K562 (cell line): ENCODE measurements around the gene FAR1. TPM values are rescaled to one million over a fixed set of nuclear protein-coding genes. Genes with fewer than 3 reads are reported as not detected.

Source experiments
- ATAC-seq: fragments of 200-7000 bp; cut with Tn5 transposase; 3 replicates; pipeline ENCODE4 v1.9.1; 2020; ENCODE audit warnings: moderate library complexity
- Bru-seq: library from RNA; stranded (reverse); fragments of 400-500 nt; gene quantifications from one replicate; lab custom pipeline; 2021; lab: Mats Ljungman, UMichigan
- BruChase-seq, 2 experiments: library from RNA; stranded (reverse); fragments of 400-500 nt; gene quantifications; one replicate each; lab custom pipeline; 2021; lab: Mats Ljungman, UMichigan
- BruUV-seq: library from RNA; stranded (reverse); fragments of 400-500 nt; replicated peaks from 2 replicates; lab custom pipeline; 2021; lab: Mats Ljungman, UMichigan
- CTCF ChIA-PET: fragments of 300-600 bp; formaldehyde crosslinking; extraction: SDS; loops from one replicate; lab custom pipeline; 2021; ENCODE audit warnings: low intra/inter-chr PET ratio; lab: Yijun Ruan, JAX
- POLR2A ChIA-PET: fragments of 300-600, 350-650 bp; sonication (Branson Sonifier 250); formaldehyde crosslinking; extraction: SDS; loops from one replicate; lab custom pipeline; 2021; ENCODE audit warnings: antibody characterized with exemption, inconsistent platforms; lab: Yijun Ruan, JAX
- DNase-seq, 4 experiments: peaks; one replicate each; pipeline versions ENCODE4 v3.0.0 to v3.0.0-alpha.2; 2011 to 2018; ENCODE audit warnings: low spot score in 3 of 4, mixed read lengths in 3 of 4; ENCODE audit errors: extremely low read depth in 1 of 4
- FAIRE-seq: peaks from 2 replicates; lab custom pipeline; 2011; peaks lifted over from hg19 to GRCh38; lab: Jason Lieb, UNC
- H2AFZ ChIP-seq: 2 replicates; pipeline ENCODE4 v1.6.0; 2011; ENCODE audit warnings: low read depth, low read length, control low read depth, inconsistent platforms
- H3K27ac ChIP-seq: fragments of 200-600 bp; 3 replicates; pipeline ENCODE4 v1.8.0; 2011; ENCODE audit warnings: low read depth, mild to moderate bottlenecking, control low read depth, inconsistent platforms, low read length, moderate library complexity, mixed read lengths; ENCODE audit errors: extremely low read depth
- H3K27me3 ChIP-seq, 2 experiments: fragments of 300-600 bp in 1 of 2; 2 replicates in 1 of 2; 3 replicates in 1 of 2; pipeline versions ENCODE4 v1.6.0 to v1.8.0; 2011; ENCODE audit warnings: inconsistent platforms in 2 of 2, low read length in 2 of 2, mild to moderate bottlenecking in 1 of 2, mixed read lengths in 1 of 2, moderate library complexity in 1 of 2; ENCODE audit not compliant: control insufficient read depth in 2 of 2, insufficient read depth in 2 of 2
- H3K36me3 ChIP-seq: fragments of 300-600 bp; 3 replicates; pipeline ENCODE4 v1.8.0; 2011; ENCODE audit warnings: mild to moderate bottlenecking, low read length, inconsistent platforms; ENCODE audit not compliant: control insufficient read depth, insufficient read depth
- H3K4me1 ChIP-seq, 2 experiments: fragments of 200-600 bp in 1 of 2; replicated peaks in 1 of 2; 2 replicates in 1 of 2; 3 replicates in 1 of 2; pipeline versions ENCODE4 v1.5.1 to v1.8.0; 2011; ENCODE audit warnings: inconsistent platforms in 2 of 2, low read length in 2 of 2, mild to moderate bottlenecking in 1 of 2, mixed read lengths in 1 of 2, moderate library complexity in 1 of 2; ENCODE audit not compliant: control insufficient read depth in 2 of 2, insufficient read depth in 2 of 2
- H3K4me2 ChIP-seq: 2 replicates; pipeline ENCODE4 v1.6.1; 2011; ENCODE audit warnings: low read length, control low read depth, inconsistent platforms, mixed read lengths; ENCODE audit not compliant: insufficient read depth
- H3K4me3 ChIP-seq: fragments of 200-600 bp; sonication (generic), shearing (Covaris generic); 2 replicates; pipeline ENCODE4 v1.5.1; 2016; ENCODE audit warnings: control low read depth, inconsistent platforms
- H3K79me2 ChIP-seq: fragments of 200-600 bp; 3 replicates; pipeline ENCODE4 v1.8.0; 2011; ENCODE audit warnings: low read length, inconsistent platforms; ENCODE audit not compliant: control insufficient read depth, insufficient read depth
- H3K9ac ChIP-seq, 2 experiments: 2 replicates each; pipeline versions ENCODE4 v1.6.0 to v1.6.1; 2011; ENCODE audit warnings: low read depth in 2 of 2, low read length in 2 of 2, control low read depth in 1 of 2, inconsistent platforms in 1 of 2, mild to moderate bottlenecking in 1 of 2, mixed read lengths in 1 of 2; ENCODE audit not compliant: insufficient read depth in 1 of 2
- H3K9me1 ChIP-seq: one replicate; pipeline ENCODE4 v1.6.0; 2011; ENCODE audit warnings: inconsistent platforms, mild to moderate bottlenecking, low read length, moderate library complexity; ENCODE audit not compliant: control insufficient read depth, insufficient read depth
- H3K9me3 ChIP-seq: replicated peaks from 2 replicates; pipeline ENCODE4 v1.5.1; 2011; ENCODE audit warnings: low read depth, low read length, inconsistent platforms; ENCODE audit not compliant: control insufficient read depth, insufficient read depth
- H4K20me1 ChIP-seq: replicated peaks from 2 replicates; pipeline ENCODE4 v1.6.1; 2011; ENCODE audit warnings: low read length, inconsistent platforms, mixed read lengths; ENCODE audit not compliant: control insufficient read depth, insufficient read depth
- ASH1L ChIP-seq: fragments of 450-650 bp; IDR thresholded peaks from 2 replicates; pipeline ENCODE4 v1.6.1; 2018; ENCODE audit warnings: borderline replicate concordance, mild to moderate bottlenecking, low read depth; ENCODE audit not compliant: partially characterized antibody
- CHAMP1 ChIP-seq: fragments of 450-650 bp; IDR thresholded peaks from 2 replicates; pipeline ENCODE4 v1.6.1; 2016; ENCODE audit warnings: mild to moderate bottlenecking
- E2F3 ChIP-seq: fragments of 250-450 bp; sonication (Bioruptor Pico); IDR thresholded peaks from 2 replicates; pipeline ENCODE4 v1.4.0; 2020; ENCODE audit warnings: mild to moderate bottlenecking
- HDGF ChIP-seq: fragments of 450-650 bp; IDR thresholded peaks from 2 replicates; pipeline ENCODE4 v1.6.1; 2016
- NRF1 ChIP-seq, 2 experiments: fragments of 450-650 bp; IDR thresholded peaks in 1 of 2; conservative IDR thresholded peaks in 1 of 2; 2 replicates each; pipeline ENCODE4 v1.6.1; 2014; ENCODE audit warnings: mild to moderate bottlenecking in 2 of 2
- PPARD ChIP-seq: fragments of 250-450 bp; sonication (Bioruptor Pico); IDR thresholded peaks from 2 replicates; pipeline ENCODE4 v1.8.0; 2022; ENCODE audit warnings: inconsistent platforms, mild to moderate bottlenecking, moderate library complexity
- SP1 ChIP-seq: sonication (generic); formaldehyde crosslinking; IDR thresholded peaks from 2 replicates; pipeline ENCODE4 v1.8.1; 2022; ENCODE audit warnings: mild to moderate bottlenecking, missing genetic modification reagents
- TAF1 ChIP-seq: IDR thresholded peaks from 2 replicates; pipeline ENCODE4 v1.6.1; 2011; ENCODE audit warnings: mild to moderate bottlenecking, low read length, moderate library complexity; ENCODE audit not compliant: insufficient read depth, control insufficient read depth, severe bottlenecking; ENCODE audit errors: extremely low read depth
- USF1 ChIP-seq: sonication (generic); formaldehyde crosslinking; IDR thresholded peaks from 2 replicates; pipeline ENCODE4 v1.9.0; 2022; ENCODE audit warnings: mild to moderate bottlenecking, missing genetic modification reagents
- ZBTB1 ChIP-seq: sonication (generic); formaldehyde crosslinking; IDR thresholded peaks from 2 replicates; pipeline ENCODE4 v1.8.1; 2023; ENCODE audit warnings: missing genetic modification reagents, low read depth, mild to moderate bottlenecking, borderline replicate concordance
- ZNF232 ChIP-seq: sonication (generic); formaldehyde crosslinking; IDR thresholded peaks from 2 replicates; pipeline ENCODE4 v1.8.0; 2022; ENCODE audit warnings: mild to moderate bottlenecking, missing genetic modification reagents
- WGBS: fragments of 100-300 bp; shearing (Covaris generic); methylation state at CpG from one replicate; pipeline ENCODE4 v1.1.6; 2016; ENCODE audit warnings: low coverage, mixed read lengths; ENCODE audit not compliant: insufficient coverage; ENCODE audit errors: missing lambda C conversion rate; 5-methylcytosine and 5-hydroxymethylcytosine counted together
- in situ Hi-C: fragments of 300-500 bp; cut with MboI; formaldehyde crosslinking; loops from 4 replicates; pipeline ENCODE4 v1.15.0; 2018; ENCODE audit warnings: inconsistent platforms, mixed read lengths
- intact Hi-C: fragments of 100-400 bp; cut with micrococcal nuclease; formaldehyde crosslinking; loops from 2 replicates; pipeline ENCODE4 v1.14.2; 2022
- long read RNA-seq, 3 experiments: library from polyadenylated mRNA in 2 of 3; library from RNA in 1 of 3; unstranded in 2 of 3; stranded (forward) in 1 of 3; transcript quantifications; one replicate each; pipeline ENCODE4 v2.0.0, GENCODE V29; 2019 to 2022
- polyA minus RNA-seq, 3 experiments: library from RNA; depleted of rRNA, polyadenylated mRNA; stranded (reverse); fragments of >200 nt; gene quantifications; 2 replicates each; pipeline ENCODE4 v1.2.3, GENCODE V29; 2011
- polyA plus RNA-seq, 8 experiments: library from polyadenylated mRNA; depleted of rRNA in 4 of 8; stranded (reverse) in 5 of 8; unstranded in 3 of 8; fragments of >200 nt; fragmentation: Nextera tagmentation in 2 of 8; fragmentation: Illumina TruSeq in 1 of 8; extraction: Ambion mirVana in 2 of 8; extraction: Trizol in 1 of 8; gene quantifications; 2 replicates each; pipeline versions ENCODE4 v1.2.1 to v1.2.3, GENCODE V29; 2011 to 2014; ENCODE audit warnings: inconsistent platforms in 1 of 8, missing spikeins in 1 of 8
- total RNA-seq, 7 experiments: library from RNA; depleted of rRNA in 6 of 7; stranded (reverse); fragments of >200 nt in 6 of 7; fragmentation: Illumina TruSeq in 2 of 7; extraction: Trizol in 2 of 7; gene quantifications; 2 replicates each; pipeline versions ENCODE4 v1.2.1 to v1.2.3, GENCODE V29; 2011 to 2021; ENCODE audit warnings: low replicate concordance in 1 of 7

The FAR1 gene
- 48.0 and 242 TPM in 2 replicates for total RNA-seq (2011; cell fraction: chromatin; rRNA removed; ENCODE audit: low replicate concordance)
- 14.3 and 23.7 TPM in 2 replicates for total RNA-seq (2011; cell fraction: nucleolus; rRNA removed)
- 50.6 and 76.4 TPM in 2 replicates for total RNA-seq (2011; cell fraction: nucleoplasm; rRNA removed)
- 31.2 and 33.0 TPM in 2 replicates for total RNA-seq (2014; rRNA removed)
- total RNA-seq (2014; rRNA removed; fragmentation: Illumina TruSeq; extraction: Trizol): 63.6 and 80.0 TPM in 2 replicates
- total RNA-seq (2015; rRNA removed; fragmentation: Illumina TruSeq; extraction: Trizol): 46.8 and 52.6 TPM in 2 replicates
- 62.0 and 63.5 TPM in 2 replicates for total RNA-seq (2021)
- polyA plus RNA-seq (2011; rRNA removed): 73.5 and 88.2 TPM in 2 replicates
- polyA plus RNA-seq (2011; cell fraction: cytosol; rRNA removed): 24.8 and 32.3 TPM in 2 replicates
- polyA plus RNA-seq (2011; cell fraction: nucleus; rRNA removed): 51.1 and 85.3 TPM in 2 replicates
- 35.4 and 39.3 TPM in 2 replicates for polyA plus RNA-seq (2012)
- 61.7 and 67.6 TPM in 2 replicates for polyA plus RNA-seq (2014; fragmentation: Illumina TruSeq; extraction: Trizol)
- 10 to 100 TPM; 17.7 to 23.3 TPM for polyA plus RNA-seq (2014; fragmentation: Nextera tagmentation; extraction: Ambion mirVana)
- polyA plus RNA-seq (2014; rRNA removed): 42.2 and 43.6 TPM in 2 replicates
- 169 and 188 TPM in 2 replicates for polyA minus RNA-seq (2011; rRNA and poly(A)+ RNA removed)
- 38.2 and 48.4 TPM in 2 replicates for polyA minus RNA-seq (2011; cell fraction: cytosol; rRNA and poly(A)+ RNA removed)
- 47.4 and 115 TPM in 2 replicates for polyA minus RNA-seq (2011; cell fraction: nucleus; rRNA and poly(A)+ RNA removed)
- Bru-seq, nascent RNA: percentile 91 among the genes with signal in this experiment
- percentile 96 among the genes with signal in this experiment for BruChase-seq, experiment 1, labeled RNA remaining after a 2-hour chase
- percentile 96 among the genes with signal in this experiment for BruChase-seq, experiment 2, labeled RNA remaining after a 6-hour chase
- long read RNA-seq, experiment 1, full-length matches to known transcripts: 159 of 209 reads
- long read RNA-seq, experiment 1, partial matches to known transcripts: 14 of 209 reads
- long read RNA-seq, experiment 1, other reads (novel, unspliced or antisense): 36 of 209 reads
- long read RNA-seq, experiment 2, partial matches to known transcripts: 1 of 28 reads
- long read RNA-seq, experiment 2, other reads (novel, unspliced or antisense): 27 of 28 reads
- long read RNA-seq, experiment 3, full-length matches to known transcripts: 5 of 9 reads
- long read RNA-seq, experiment 3, partial matches to known transcripts: 1 of 9 reads
- long read RNA-seq, experiment 3, other reads (novel, unspliced or antisense): 3 of 9 reads

- no TSS peak for BruUV-seq
- intact Hi-C loops: loop anchor here (2.0 to 10.0 kb wide), 2 partner anchors 30 to 204 kb away; partner anchors contain the start of gene BTBD10
- in situ Hi-C loops: no loop called here
- H3K9ac ChIP-seq: peak within 1 kb of the TSS; percentile 80 to 93
- ATAC-seq: peak; percentile 95
- ChIA-PET POLR2A (interaction anchor here (0.6 to 1.3 kb wide), 4 partner anchors 10 to 319 kb away, joined by 3 to 7 read pairs (median 5); no protein-coding TSS in a partner anchor), CTCF (no interaction called here)
- peak; percentile 92 for FAIRE-seq
- under 1% methylated on average over 60 of the region's 104 CpGs for WGBS
- peak within 1 kb of the TSS; percentile 86 for H2AFZ ChIP-seq
- peaks cover 14 to 19% of the 10 kb centered on the region in 2 experiments for H3K4me1 ChIP-seq
- H3K79me2 ChIP-seq: peaks cover 48% of the 10 kb centered on the region
- peak within 1 kb of the TSS; percentile 89 for H3K4me3 ChIP-seq
- H3K36me3 ChIP-seq: peaks cover 20% of the 10 kb centered on the region; the same call in 2 of the 3 replicates
- H3K9me1 ChIP-seq: no peaks in the 10 kb centered on the region
- H3K9me3 ChIP-seq: peaks cover 6% of the 10 kb centered on the region; the same call in 1 of the 2 replicates
- H3K27me3 ChIP-seq: no peaks in the 10 kb centered on the region
- H4K20me1 ChIP-seq: peaks cover 6% of the 10 kb centered on the region; the same call in 1 of the 2 replicates
- peak; percentile 97 for DNase-seq
- peak within 1 kb of the TSS; percentile 72 for H3K27ac ChIP-seq
- peak within 1 kb of the TSS; percentile 93 for H3K4me2 ChIP-seq
- TF ChIP-seq ZNF232 (CRISPR knock-in tag) (no peak), ASH1L (peak; percentile 91), ZBTB1 (CRISPR knock-in tag) (0 out of 2 replicates have a peak, but pooled peaks have one; percentile 46), E2F3 (peak; percentile 72; the same call in 1 of the 2 replicates), USF1 (CRISPR knock-in tag) (peak; percentile 28; the same call in 1 of the 2 replicates), PPARD (CRISPR knock-in tag) (no peak), SP1 (CRISPR knock-in tag) (peak; percentile 75), HDGF (no peak), CHAMP1 (peak; percentile 85; the same call in 1 of the 2 replicates), NRF1 (conservative IDR thresholded peaks at IDR 0.05 in 1 of 2, IDR thresholded peaks at IDR 0.05 in 1 of 2) (peak; percentile 86 to 88), TAF1 (peak; percentile 64)
Measured at GRCh38 chr11:13668102-13668956, at the start of gene FAR1. Gene FAR1, plus strand, starts transcription at chr11:13668668. Its CDS starts 26,098 bp downstream, at chr11:13694766.
